Kidney (tissue), 14 donors: ENCODE results near the gene ZNF174. TPM values are rescaled to one million over a fixed set of nuclear protein-coding genes. Genes with fewer than 3 reads are reported as not detected.

Experiments used
- DNase-seq, 5 donors: peaks; one replicate each; pipeline ENCODE4 v3.0.0-alpha.2; 2013 to 2020
- FAIRE-seq: peaks from 2 replicates; lab custom pipeline; 2012; peaks lifted over from hg19 to GRCh38; lab: Jason Lieb, UNC
- H3K27ac ChIP-seq, 2 donors: one replicate each; pipeline ENCODE4 v1.7.0; 2013; ENCODE audit warnings: low read depth in 2 of 2, low read length in 2 of 2, inconsistent platforms in 1 of 2
- H3K27me3 ChIP-seq: one replicate; pipeline ENCODE4 v1.7.1; 2013; ENCODE audit warnings: low read length, inconsistent platforms; ENCODE audit not compliant: control insufficient read depth, insufficient read depth
- H3K36me3 ChIP-seq, 3 donors: one replicate each; pipeline versions ENCODE4 v1.7.0 to v1.7.1; 2013; ENCODE audit warnings: low read length in 3 of 3, control low read depth in 1 of 3, inconsistent platforms in 1 of 3; ENCODE audit not compliant: insufficient read depth in 3 of 3, control insufficient read depth in 2 of 3
- H3K4me1 ChIP-seq, 3 donors: one replicate each; pipeline versions ENCODE4 v1.7.0 to v1.7.1; 2013; ENCODE audit warnings: low read length in 3 of 3, inconsistent platforms in 1 of 3, low read depth in 1 of 3; ENCODE audit not compliant: control insufficient read depth in 2 of 3, insufficient read depth in 2 of 3
- H3K4me3 ChIP-seq, 3 donors: one replicate each; pipeline versions ENCODE4 v1.7.0 to v1.8.1; 2013; ENCODE audit warnings: low read length in 3 of 3, control low read depth in 1 of 3, inconsistent platforms in 1 of 3
- H3K9ac ChIP-seq, 3 donors: one replicate each; pipeline versions ENCODE4 v1.7.0 to v1.7.1; 2013; ENCODE audit warnings: low read length in 3 of 3, control low read depth in 1 of 3, inconsistent platforms in 1 of 3
- H3K9me3 ChIP-seq, 3 donors: one replicate each; pipeline versions ENCODE4 v1.7.0 to v1.7.1; 2013; ENCODE audit warnings: low read length in 3 of 3, control low read depth in 1 of 3, inconsistent platforms in 1 of 3; ENCODE audit not compliant: control insufficient read depth in 2 of 3, insufficient read depth in 1 of 3
- intact Hi-C: fragments of 100-400 bp; cut with DNase I; formaldehyde crosslinking; loops from one replicate; pipeline ENCODE4 v1.11.1; 2022
- polyA plus RNA-seq: library from polyadenylated mRNA; stranded (reverse); fragments of 350-450 nt; fragmentation: Illumina TruSeq; extraction: RNeasy Lipid Tissue Mini Kit (QIAGEN cat#74804); gene quantifications from one replicate; pipeline ENCODE4 v1.2.3, GENCODE V29; 2014; ENCODE audit warnings: low read depth, low replicate concordance; ENCODE audit not compliant: insufficient read depth
- total RNA-seq: library from RNA; stranded (reverse); fragmentation: NEBNext Ultra II Directional; extraction: Animal tissue kit (Norgen Biotek cat#: 25700); gene quantifications from one replicate; pipeline ENCODE4 v1.2.1, GENCODE V29; 2021
- TF ChIP-seq, protein P1 (sequence below): IDR thresholded peaks from 3 replicates; pipeline ENCODE4 v1.5.1; 2012; ENCODE audit warnings: mild to moderate bottlenecking, moderate library complexity, borderline replicate concordance; ENCODE audit not compliant: insufficient read depth; ENCODE audit errors: extremely low read depth
- donor health status: control.
- donor health status: control.
- donor health status: control.
- donor health status: control.
- donor health status: control.
- donor health status: DM: yes; HTN: yes; CAD: no.
- donor health status: Normal renal cell carcinoma (clear cell type).

The ZNF174 gene
- total and polyA plus RNA-seq, 2 donors from 2014 or later, result 10.9 to 12.4 TPM

DNA sequence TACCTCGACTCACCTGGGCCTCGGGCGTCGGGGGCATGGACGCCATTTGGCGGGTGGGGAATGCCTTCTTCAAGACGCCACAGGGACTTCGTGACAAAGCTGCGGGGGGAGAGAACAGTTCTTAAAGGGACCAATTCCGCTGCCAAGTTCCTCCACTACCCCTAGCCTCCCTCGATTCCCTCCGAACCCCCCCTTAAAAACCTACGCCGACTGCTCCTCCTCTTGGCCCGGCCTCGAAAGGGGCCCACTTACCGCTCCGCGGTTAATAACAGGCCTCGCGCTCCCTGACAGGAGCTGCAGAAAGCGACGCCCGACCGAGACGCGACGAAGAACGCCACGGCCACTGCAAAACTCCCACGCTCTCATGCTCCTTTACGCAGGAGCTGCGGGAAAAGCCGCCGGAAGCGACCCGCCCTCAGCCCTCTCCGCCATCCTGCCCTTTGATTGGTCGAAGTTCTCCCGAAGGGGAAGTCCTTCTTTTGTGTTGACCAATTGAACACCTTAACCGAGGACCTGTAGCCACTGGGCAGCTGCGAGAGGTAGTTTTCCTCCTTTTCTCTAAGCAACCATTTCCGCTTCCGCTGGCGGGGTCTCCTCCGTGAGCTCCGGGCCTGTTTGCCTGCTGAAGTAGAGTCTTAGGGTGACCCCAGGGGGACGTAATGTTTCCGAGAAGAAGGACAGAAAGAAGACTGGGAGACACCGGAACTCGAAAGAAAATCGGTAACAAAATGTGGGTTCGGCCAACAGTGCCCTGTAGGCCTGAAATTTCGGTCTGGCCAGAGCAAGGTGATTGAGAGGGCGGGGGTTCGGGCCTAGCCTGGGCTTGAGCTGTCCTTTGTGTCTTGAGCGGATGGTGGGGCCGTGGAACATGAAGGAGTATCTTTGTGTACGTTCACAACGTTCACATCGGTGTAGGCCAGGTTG lies 42.4 kb downstream of the ZNF174 start, which contains the start of the genes NAA60 and ZNF597:
TSS of gene NAA60 (plus strand) at position 573 of the 924 bp plus-strand sequence. CDS start 32,548 bp downstream, outside the sequence.
TSS of gene ZNF597 (minus strand) at position 397 of the 924 bp plus-strand sequence. CDS start at position 46, 351 bp downstream.
- H3K4me3 ChIP-seq, result peak within 1 kb of the TSS; percentile 73 to 98 (median 90)
- peak; percentile 58 for FAIRE-seq
- H3K9ac ChIP-seq, result peak within 1 kb of the TSS; percentile 58 to 89 (median 87)
- intact Hi-C loops, result no loop called here
- H3K27ac ChIP-seq, result peak within 1 kb of the TSS; percentile 80 to 86
- peaks cover 0 to 3% (median 3%) of the 10 kb centered on the region in 3 donors for H3K36me3 ChIP-seq
- H3K27me3 ChIP-seq, result no peaks in the 10 kb centered on the region
- peak; percentile 90 to 97 (median 92) for DNase-seq
- H3K4me1 ChIP-seq, result peaks cover 0 to 6% (median 2%) of the 10 kb centered on the region in 3 donors
- TF ChIP-seq, protein P1, sequence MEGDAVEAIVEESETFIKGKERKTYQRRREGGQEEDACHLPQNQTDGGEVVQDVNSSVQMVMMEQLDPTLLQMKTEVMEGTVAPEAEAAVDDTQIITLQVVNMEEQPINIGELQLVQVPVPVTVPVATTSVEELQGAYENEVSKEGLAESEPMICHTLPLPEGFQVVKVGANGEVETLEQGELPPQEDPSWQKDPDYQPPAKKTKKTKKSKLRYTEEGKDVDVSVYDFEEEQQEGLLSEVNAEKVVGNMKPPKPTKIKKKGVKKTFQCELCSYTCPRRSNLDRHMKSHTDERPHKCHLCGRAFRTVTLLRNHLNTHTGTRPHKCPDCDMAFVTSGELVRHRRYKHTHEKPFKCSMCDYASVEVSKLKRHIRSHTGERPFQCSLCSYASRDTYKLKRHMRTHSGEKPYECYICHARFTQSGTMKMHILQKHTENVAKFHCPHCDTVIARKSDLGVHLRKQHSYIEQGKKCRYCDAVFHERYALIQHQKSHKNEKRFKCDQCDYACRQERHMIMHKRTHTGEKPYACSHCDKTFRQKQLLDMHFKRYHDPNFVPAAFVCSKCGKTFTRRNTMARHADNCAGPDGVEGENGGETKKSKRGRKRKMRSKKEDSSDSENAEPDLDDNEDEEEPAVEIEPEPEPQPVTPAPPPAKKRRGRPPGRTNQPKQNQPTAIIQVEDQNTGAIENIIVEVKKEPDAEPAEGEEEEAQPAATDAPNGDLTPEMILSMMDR, result no peak
- H3K9me3 ChIP-seq, result peaks cover 0 to 5% (median 0%) of the 10 kb centered on the region in 3 donors

DNA sequence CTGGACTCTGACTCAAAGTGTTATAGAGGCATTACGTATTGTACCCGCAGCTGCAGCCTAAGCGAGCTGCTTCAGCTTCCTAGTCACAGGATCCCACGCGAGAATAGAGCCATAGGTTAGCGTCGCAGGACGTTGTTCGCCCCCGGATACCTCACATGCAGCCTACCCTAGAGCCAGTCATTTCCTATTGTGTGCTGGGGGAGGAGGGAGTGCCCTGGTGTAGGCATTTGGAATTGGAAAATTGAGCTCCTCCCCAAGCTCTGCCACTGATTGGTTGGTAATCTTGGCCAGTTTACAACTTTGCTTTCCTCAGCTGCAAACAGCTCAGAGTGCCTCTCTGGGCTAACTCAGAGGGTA lies 43.0 kb downstream of the ZNF174 start:
- no peak for FAIRE-seq
- Histone ChIP-seq H3K27ac (peak overlapping the region; percentile 80 to 86), H3K36me3 (peaks cover 3% of the 10 kb centered on the region in 3 donors), H3K27me3 (no peaks in the 10 kb centered on the region), H3K4me3 (peak overlapping the region; percentile 73 to 98 (median 90)), H3K9me3 (peaks cover 0 to 5% (median 0%) of the 10 kb centered on the region in 3 donors), H3K4me1 (peaks cover 0 to 6% (median 2%) of the 10 kb centered on the region in 3 donors), H3K9ac (peak overlapping the region; percentile 58 to 89 (median 87))
- DNase-seq, result peak in 1 of 5 donors; percentile 29
- intact Hi-C loops, result no loop called here
- TF ChIP-seq, protein P1, result no peak

DNA sequence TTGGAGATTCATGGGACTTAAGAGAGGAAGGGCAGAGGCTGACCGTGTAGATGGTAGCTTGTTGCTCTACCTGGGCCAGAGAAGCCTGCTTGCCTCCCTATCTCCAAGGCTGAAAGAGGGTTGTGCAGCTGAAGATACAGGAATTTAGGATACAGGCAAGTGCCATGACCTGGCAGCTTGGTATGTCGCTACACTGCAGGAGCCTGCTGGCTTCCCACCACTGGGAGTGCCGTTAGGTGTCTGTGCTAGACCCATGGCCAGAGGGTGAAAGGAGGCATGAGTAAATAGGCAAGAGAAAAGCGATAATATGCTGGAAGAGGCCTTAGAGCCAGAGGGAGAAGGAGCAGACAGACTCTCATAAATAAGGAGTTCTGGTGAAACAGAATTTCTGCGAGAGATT lies 53.1 kb downstream of the ZNF174 start:
- Histone ChIP-seq H3K9me3 (no peaks in the 10 kb centered on the region), H3K4me1 (peaks cover 0 to 6% (median 1%) of the 10 kb centered on the region in 3 donors), H3K9ac (no peak overlapping the region), H3K4me3 (no peak overlapping the region), H3K27ac (no peak overlapping the region), H3K36me3 (peaks cover 0 to 2% (median 0%) of the 10 kb centered on the region in 3 donors), H3K27me3 (no peaks in the 10 kb centered on the region)
- TF ChIP-seq, protein P1, result no peak
- intact Hi-C loops, result no loop called here
- DNase-seq (no peak), FAIRE-seq (no peak)
